GM19023 (cell line): ENCODE measurements around the gene SPINK5.

Experiments
- ATAC-seq: cut with Tn5 transposase; IDR thresholded peaks from one replicate; pipeline ENCODE4 v1.9.1; 2021; ENCODE audit warnings: mild to moderate bottlenecking, moderate library complexity; ENCODE audit not compliant: unreplicated experiment

SPINK5 gene

DNA sequence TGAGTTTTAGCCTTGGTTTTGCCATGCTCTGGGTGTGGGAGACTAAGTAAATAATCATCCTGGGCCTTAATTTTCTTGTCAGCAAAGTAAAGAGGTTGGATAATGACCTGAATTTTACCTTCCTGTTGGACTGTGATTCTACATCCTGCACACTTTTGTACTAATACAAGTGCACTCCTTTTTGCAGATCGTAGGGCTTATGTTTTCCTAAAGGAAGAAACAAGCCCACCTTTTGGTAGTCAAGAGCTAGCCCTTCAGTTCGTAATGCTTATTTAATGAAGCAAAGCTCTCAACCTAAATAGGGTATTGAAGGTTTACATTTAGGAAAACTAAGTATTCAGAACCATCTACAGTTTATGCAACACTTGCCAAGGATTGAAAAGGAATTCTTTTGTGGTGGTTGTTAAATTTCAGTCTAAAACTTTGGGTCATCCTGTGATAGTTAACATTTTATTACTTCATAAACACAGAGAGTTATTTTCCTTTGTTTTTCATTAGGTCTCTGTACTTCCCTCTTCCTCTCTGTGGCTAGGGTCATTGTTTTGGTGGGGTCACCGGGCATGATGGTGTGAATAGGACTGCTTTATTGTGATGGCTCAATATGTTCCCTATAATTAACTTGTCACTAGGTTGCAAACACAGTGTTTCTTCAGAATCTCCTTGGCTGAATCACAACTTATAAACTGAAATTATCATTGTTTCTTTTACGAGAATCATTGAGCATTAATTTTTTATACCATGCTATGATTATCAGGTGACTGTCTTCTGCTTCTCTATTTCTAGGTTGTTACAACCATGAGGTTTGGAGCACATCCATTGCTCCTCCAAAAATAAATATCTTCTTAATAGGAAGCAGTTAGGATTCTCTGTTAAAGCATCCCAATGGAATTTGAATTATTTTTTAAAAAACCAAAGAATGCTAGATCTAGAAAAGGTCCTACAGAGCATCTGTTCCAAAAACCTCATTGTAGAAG, 28.5 kb downstream of the SPINK5 start:
- no peak for ATAC-seq

DNA sequence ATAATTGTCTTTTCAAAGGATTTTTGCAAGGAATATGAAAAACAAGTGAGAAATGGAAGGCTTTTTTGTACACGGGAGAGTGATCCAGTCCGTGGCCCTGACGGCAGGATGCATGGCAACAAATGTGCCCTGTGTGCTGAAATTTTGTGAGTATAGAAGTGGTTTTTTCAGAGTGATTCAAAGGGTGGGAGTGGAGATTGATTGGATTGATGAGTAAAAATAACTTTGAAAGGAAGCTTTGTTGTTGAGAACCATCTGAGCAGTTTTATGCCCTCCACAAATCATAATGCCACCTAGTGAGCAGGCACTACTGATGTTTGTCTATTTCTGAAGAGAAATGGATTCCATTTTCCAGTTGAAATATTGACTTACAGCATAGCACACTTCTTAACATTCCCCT, 30.6 kb downstream of the SPINK5 start:
- ATAC-seq: no peak

DNA sequence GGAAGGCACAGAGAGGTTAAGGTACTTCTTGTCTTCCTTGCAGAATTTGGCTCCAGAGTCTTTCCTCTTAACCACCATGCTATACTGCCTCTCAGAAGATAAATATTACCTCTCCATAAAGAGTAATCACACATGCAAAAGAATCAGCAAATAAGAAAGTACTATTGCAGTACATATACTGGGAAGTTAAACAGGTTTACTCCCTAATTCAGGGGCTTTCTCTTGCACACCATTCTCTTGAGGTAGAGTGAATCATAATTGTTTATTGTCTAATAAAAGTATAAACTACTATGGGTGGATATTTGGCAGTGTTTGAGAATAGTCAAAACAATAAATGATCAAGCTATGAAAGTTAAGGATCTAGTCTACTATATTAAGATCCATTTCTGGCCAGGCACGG, 40.4 kb downstream of the SPINK5 start:
- ATAC-seq: no peak

DNA sequence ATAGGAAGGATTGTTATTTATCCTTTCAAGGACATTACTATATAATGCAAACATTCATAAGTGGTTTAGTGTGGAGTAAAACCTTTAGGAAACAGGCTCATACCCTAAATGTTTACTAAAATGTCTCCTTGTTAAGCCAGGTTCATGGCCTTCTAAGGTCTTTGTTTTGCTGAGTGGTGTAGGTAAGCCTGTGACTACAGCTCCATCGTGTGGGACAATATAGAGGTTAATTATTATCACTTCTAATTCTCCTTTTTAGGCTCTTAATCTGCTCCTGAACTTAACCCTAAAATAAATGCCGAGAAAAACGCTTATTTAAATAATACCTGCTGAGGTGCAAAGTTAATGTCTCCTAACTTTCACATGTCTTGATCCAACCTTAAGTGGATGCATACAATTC, 43.8 kb downstream of the SPINK5 start:
- ATAC-seq: no peak

DNA sequence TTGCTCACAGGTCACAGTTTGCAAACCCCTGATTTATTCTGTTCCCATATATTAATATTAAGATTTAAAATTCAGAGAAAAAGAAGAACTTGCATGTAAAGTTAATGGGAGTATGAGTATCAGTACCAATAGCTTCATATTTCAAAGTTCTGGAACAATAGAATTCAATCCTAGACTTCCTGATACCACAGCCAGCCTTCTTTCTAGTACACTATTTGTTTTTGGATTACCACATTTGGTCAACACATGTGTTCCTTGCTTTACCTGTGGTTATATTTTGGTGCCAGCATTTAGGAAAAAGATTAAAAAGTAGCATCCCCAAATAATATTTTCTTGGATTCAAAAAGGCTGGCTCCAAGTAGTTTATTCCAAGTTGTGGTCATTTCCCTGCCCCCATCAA, 49.5 kb downstream of the SPINK5 start:
- ATAC-seq: no peak

DNA sequence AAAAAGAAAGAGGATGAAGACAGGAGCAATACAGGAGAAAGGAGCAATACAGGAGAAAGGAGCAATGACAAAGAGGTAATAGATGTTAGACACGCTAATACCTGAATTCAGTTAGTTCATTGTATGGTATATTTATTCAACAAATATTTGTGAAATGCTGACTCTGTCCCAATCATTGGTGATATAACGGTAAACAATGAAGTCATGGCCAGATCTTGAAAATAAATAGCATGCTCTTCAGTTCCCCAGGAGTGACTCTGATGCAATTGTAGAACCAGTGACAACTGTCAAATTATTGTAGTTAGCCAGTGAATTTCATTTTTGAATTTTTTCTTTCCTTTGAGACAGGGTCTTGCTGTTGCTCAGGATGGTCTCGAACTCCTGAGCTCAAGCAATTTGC, 56.5 kb downstream of the SPINK5 start:
- no peak for ATAC-seq

DNA sequence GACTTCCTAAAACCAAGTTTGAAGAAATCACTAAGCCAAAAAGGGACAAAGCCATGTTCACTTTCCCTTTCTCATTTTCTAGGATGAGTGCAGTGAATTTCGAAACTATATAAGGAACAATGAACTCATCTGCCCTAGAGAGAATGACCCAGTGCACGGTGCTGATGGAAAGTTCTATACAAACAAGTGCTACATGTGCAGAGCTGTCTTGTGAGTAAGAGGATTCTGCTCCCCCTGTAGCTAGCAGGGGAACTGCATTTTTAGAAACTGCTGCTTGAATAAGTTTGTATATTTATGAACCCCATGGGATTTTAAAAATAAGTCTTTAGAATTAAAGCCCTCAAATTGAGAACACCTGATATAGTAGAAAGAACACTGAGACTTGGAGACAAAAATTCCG, 61.9 kb downstream of the SPINK5 start:
- no peak for ATAC-seq

DNA sequence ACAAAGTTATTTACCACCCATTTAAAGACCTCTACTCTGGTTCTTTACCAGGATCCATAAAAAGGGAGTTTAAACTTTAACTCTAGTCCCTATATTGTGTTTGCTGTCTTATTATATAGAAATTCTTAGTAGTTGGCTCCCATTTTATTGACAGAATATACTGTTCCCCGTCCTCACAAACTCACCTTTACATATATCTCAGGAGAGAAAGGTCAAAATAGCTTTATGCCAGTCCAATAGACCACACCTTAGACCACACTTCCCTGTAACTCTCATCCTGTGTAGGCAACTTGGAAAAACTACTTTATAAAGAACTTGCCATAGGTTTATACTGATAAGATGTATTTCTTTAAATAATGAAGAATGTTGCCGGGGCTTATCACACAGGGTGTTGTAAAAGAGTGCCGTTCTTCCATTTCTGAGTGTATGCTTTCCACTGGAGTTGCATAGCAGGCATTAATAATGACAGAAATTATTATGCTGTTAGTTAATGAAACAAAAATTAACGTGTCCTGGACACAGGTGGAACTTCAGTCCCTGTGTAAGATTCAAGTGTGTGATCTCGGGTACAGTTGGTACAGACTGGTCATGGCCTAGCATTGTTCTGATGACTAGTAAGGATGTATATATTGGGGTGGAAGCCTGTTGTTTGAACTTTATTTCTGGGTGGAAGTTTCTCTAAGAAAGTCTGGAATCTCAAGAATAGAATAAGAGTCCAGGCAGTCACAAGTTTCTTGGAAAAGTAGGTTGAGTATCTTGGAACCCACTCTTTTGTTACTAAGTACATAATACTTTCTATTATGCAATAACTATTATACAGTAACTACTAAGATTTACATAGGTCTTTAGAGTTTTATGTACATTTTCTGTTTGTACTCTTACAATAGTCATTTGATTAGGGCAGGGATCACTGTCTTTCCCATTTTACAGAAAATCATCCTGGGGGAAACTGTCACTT, 71.6 kb downstream of the SPINK5 start:
- ATAC-seq: no peak

DNA sequence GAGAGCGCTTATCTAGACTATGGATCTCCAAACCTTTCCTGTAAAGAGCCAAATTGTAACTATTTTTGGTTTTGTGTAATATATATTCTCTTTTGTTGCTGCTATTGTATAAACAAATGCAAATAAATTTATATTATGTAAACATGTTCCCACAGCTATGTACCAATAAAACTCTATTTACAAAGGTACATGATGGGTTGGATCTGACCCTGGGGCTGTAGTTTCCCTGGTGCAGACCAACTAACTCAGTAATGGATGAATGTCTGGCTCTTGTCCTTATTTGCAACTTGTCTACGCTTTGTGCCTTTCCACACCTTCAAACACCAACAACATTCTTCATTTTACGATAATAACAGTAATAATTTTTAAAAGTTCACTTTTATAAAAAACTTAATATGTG, 77.1 kb downstream of the SPINK5 start:
- no peak for ATAC-seq

DNA sequence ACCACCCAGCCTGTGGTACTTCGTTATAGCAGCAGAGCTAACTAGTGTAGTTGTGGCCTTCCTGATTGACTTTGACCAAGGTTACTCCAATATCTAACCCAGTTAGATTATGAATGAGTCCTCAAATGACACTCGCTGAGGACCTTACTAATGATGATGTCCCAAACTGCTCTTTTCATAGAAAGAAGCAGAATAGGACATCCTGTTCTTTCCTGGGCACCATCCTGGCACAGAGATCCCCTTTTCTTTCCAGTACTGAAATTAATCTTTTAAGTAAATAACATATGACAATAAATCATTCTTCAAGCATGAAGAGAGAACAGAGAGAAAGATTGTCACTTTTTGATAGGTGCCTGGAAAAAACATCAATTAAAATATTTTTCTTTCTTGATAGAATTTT, 77.9 kb downstream of the SPINK5 start:
- no peak for ATAC-seq

DNA sequence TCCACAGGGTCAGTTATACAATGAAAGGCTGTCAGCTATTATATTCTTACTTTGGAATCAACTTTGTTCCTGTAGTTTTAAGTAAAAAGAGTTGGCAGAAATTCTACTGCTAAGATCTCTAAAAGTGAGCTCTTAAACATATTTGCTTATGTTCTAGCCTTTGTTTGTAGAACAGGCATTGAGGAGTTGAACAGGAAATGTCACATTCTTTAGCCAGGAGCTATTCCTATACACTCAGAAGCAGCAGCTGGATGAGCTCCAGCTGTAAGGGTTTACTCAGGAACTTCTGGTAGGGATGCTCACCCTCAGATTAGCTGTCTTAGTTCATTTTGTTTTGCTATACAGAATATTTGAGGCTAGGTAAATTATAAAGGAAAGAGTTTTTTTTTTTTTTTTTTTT, 82.1 kb downstream of the SPINK5 start:
- no peak for ATAC-seq

DNA sequence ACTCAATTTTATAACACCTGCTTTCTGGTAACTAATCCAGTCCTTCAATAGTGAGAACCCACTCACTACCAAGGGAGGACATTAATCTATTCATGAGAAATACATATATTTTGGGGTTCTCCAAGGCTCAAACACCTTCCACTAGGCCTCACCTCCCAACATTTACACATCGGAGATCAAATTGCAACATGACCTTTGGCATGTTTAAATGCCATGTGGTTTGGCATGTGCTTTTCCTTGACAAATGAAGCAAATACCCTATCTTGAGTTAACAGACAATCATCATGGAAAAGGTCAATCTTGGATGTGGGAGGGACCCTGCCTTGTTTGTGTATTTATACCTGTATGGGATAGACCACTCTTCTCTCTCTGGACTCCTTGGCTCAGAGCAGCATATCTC, 82.7 kb downstream of the SPINK5 start:
- ATAC-seq: no peak

DNA sequence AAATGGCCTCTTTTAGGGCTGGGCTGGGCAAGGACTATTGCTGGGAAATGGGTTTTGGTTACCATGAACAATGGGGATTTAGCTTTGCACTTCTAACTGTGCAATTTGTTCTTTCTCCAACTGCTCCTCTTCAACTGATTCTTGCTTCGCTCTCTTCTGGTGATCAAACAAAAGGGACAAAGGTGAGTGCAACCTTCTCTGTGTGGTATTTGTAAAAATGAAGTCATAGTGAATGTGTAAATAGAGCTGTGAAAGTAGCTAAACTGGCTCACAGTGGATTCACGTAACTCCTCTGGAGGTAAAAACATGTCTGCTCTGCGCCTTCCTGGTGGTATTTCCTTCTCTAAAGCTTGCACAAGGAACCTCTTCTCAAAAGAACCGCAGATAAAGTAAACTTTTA, 83.6 kb downstream of the SPINK5 start:
- no peak for ATAC-seq

DNA sequence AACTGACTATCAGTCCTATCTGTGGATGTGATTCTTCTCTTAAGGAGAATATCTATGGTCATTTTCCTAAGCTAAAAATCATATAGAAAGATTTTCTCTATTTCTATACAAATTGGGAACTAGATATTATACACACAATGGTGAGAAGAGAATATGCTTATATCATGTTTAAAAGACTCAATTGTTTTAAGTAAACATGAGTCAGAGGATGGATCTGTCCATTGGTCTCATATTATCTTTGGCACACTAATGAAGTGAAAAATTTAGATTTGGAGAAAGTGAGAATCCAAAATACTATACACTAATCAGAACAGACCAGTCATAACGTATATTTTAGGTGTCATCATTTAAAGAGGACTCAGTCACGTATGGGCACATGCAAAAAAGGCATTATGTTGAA, 88.1 kb downstream of the SPINK5 start:
- no peak for ATAC-seq

DNA sequence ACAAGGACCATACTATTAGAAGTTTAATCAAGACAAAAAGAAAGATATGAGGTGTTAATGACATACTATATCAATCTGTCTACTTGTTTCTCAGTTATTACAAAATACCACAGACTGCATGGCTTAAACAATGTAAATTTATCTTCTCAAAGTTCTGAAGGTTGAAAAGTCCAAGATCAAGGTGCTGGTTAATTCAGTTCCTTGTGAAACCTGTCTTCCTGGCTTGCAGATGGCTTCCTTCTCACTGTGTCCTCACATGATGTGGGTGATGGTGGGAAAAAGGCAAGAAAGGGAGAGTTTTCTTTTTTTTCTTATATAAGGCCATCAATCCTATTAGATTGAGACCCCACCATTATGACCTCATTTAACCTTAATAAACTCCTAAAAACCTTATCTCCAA, 89.0 kb downstream of the SPINK5 start:
- no peak for ATAC-seq

DNA sequence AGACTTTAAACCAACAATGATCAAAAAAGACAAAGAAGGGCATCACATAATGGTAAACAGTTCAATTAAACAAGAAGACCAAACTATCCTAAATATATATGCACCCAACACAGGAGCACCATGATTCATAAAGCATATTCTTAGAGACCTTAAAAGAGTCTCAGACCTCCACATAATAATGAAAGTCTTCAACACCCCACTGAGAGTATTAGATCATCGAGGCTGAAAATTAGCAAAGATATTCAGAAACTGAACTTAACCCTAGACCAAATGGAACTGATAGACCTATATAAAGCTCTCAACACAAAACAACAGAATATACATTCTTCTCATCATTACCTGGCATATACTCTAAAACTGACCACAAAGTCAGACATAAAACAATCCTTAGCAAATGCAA, 92.8 kb downstream of the SPINK5 start:
- no peak for ATAC-seq

DNA sequence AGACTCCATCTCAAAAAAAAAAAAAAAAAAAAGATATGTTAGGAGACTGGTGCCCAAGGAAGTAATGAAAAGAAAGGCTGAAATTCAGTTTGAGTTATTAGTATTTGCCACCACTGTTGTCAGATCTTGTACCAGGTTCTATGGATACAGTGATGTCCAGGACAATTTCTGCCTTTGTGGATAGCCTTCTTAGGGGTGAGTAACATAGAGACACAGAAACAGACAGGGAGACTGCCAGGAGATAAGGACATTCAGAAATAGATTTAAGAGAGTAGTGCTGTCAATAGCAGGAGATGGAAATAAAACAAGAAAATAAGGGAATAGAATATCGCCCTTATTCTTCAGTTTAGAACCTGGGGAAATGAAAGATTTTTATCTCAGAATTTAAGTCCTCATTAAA, 98.3 kb downstream of the SPINK5 start:
- no peak for ATAC-seq

DNA sequence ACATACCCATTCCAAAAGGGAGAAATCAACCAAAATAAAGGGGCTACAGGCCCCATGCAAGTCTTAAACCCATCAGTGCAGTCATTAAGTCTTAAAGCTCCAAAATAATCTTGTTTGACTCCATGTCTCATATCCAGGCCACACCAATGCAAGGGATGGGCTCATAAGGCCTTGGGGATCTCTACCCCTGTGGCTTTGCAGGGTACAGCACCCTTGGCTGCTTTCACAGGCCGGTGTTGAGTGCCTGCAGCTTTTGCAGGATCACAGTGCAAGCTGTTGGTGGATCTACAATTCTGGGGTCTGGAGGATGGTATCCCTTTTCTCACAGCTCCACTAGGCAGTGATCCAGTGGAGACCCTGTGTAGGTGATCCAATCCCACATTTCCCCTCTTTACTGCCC, 99.6 kb downstream of the SPINK5 start:
- no peak for ATAC-seq

DNA sequence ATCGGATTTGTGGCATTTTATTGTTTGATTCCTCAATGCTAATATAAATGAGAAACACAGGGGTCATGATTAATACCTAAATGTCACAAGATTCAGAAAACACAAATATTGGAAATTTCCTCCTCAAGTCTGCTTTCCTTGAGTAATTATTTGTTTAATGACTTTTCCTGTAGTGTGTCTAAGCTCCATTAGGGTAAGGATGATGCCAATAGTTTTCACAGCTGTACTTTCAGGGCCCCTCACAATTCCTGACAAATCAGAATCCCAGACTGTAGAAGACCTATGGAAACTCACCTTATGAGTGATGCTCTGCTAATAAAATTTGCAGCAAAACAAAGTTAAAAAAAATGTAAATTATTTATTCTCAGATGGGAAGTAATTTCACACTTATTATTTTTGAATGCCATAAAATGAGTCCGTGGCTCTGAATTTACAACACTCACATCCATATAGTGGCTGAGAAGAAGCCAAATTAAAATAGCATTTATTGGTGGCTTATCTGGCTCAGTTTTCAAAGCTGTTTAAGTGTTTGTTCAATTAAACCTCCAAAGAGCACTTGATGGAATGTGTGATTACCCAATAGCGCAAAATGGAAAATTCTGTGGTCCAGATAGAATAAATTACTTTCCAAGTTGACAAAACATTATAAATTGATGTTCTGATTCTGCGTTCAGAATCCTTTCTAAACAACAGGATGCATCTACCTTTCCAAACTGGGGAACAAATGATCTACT, 102.9 kb downstream of the SPINK5 start:
- ATAC-seq: no peak

DNA sequence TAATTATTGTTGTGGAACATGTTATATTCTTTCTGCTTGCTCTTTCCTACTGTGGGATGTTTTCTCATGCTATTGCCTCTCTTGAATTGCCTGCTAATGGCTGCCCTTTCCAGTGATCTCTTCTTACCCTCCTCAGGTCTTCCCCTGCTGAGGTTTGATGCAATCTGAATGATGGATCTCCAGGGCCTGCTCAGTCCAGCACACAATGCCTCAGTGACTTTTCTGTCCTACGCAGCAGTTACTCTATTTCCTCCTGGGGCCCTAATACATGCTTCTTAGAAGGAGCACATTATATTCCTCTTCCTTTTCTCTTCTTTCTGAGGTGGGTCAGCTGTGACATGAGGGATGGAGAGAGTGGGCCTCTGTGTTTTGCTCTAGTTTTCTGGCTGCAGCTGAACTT, 104.5 kb downstream of the SPINK5 start, which contains the start of gene SPINK14:
Gene SPINK14 (plus strand): TSS at position 301 of the 400 bp plus-strand sequence. CDS start 1,187 bp downstream, outside the sequence.
- ATAC-seq: no peak

DNA sequence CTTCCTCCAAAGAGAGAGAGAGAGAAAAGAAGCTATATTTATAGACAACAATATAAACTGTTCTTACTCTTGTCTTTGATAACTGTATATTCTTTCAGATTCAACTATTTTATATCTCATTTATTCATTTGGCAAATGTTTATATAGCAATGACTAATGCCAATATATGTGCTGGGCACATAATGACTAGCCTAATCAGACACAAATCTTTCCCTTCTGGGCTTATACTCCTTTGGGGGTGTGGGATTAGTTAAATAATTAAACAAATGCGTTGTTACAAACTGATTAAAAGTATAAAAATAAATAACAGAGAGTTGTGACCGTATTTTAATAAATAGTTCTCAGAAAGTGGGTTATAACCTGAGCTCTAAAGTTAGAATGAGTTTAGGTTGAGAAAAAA, 108.6 kb downstream of the SPINK5 start:
- ATAC-seq: no peak
